ENCODE measurements around the gene RNF224.

- no peak for TF ChIP-seq CTCF (IDR thresholded peaks at IDR 0.05; ENCODE audit: low read depth, low read length)
- TF ChIP-seq POLR2A (IDR thresholded peaks at IDR 0.05; ENCODE audit: extremely low read depth, insufficient read length) = no peak
These were observed 9.7 kb downstream of the RNF224 start for GRCh38 chr9:137236936-137237421.

Measured in NB4 (cell line).